Stimulated activated naive CD8-positive, alpha-beta T cell treated with anti-CD3 and anti-CD28 coated beads, Interleukin-15, Interleukin-2, amounts not matched to agents 100 ng/mL and 50 ng/mL, for 24 hours (primary cell): Measurements from ENCODE around the gene DRD4.
"Not testable (repeated sequence)": the region's sequence is repeated elsewhere in the genome, so short reads cannot be mapped to it uniquely, and the experiment has no call there.

Source experiments
- H3K27ac Mint-ChIP-seq: one replicate; pipeline ENCODE4 v1.8.0; 2021; ENCODE audit warnings: mild to moderate bottlenecking, mixed read lengths
- H3K27me3 Mint-ChIP-seq: one replicate; pipeline ENCODE4 v1.8.0; 2021; ENCODE audit warnings: mixed read lengths
- H3K36me3 Mint-ChIP-seq: one replicate; pipeline ENCODE4 v1.8.0; 2021; ENCODE audit warnings: low read depth, mixed read lengths
- H3K4me1 Mint-ChIP-seq: one replicate; pipeline ENCODE4 v1.8.0; 2021; ENCODE audit warnings: low read depth, mixed read lengths
- H3K4me3 Mint-ChIP-seq: one replicate; pipeline ENCODE4 v1.8.0; 2021; ENCODE audit warnings: mild to moderate bottlenecking, mixed read lengths
- H3K9me3 Mint-ChIP-seq: one replicate; pipeline ENCODE4 v1.8.0; 2021; ENCODE audit warnings: mixed read lengths

The DRD4 gene

DNA sequence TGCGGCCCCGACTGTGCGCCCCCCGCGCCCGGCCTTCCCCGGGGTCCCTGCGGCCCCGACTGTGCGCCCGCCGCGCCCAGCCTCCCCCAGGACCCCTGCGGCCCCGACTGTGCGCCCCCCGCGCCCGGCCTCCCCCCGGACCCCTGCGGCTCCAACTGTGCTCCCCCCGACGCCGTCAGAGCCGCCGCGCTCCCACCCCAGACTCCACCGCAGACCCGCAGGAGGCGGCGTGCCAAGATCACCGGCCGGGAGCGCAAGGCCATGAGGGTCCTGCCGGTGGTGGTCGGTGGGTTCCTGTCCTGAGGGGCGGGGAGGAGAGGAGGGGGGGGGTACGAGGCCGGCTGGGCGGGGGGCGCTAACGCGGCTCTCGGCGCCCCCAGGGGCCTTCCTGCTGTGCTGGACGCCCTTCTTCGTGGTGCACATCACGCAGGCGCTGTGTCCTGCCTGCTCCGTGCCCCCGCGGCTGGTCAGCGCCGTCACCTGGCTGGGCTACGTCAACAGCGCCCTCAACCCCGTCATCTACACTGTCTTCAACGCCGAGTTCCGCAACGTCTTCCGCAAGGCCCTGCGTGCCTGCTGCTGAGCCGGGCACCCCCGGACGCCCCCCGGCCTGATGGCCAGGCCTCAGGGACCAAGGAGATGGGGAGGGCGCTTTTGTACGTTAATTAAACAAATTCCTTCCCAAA, 3.1 kb downstream of the DRD4 start:
- Mint-ChIP-seq H3K36me3 (peaks cover 4% of the 10 kb centered on the region), H3K27ac (peak overlapping the region; percentile 16), H3K4me3 (no peak overlapping the region), H3K9me3 (no peaks in the 10 kb centered on the region), H3K4me1 (peaks cover 21% of the 10 kb centered on the region), H3K27me3 (peaks cover 26% of the 10 kb centered on the region)

DNA sequence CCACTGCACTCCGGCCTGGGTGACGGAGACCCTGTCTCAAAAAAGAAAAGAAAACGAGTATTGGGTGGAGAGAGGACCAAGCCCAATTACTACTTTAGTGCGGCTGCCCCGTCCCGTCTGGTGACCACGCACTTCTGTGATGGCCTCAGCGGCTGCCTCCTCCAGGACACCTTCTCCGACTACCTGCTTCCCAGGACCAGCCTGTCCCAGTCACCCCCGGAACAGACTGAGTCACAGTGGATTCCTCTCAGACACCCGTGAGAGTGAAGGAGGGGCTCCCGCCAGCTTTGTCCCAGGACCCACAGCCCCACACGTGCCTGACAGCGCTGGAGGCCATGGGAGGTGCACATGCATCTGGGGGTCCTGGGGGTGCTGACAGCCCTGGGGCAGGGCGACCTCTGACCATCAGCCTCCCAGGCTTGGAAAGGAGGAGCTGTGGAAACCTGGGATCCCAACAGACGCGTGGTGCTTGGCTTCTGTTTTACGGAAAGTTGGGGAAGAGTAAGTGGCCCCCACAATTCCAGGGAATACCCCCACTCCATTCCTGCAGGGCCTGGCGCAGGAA, 4.8 kb downstream of the DRD4 start:
- no peak overlapping the region for H3K4me3 Mint-ChIP-seq
- H3K9me3 Mint-ChIP-seq: no peaks in the 10 kb centered on the region
- H3K27me3 Mint-ChIP-seq: peaks cover 18% of the 10 kb centered on the region
- H3K4me1 Mint-ChIP-seq: peaks cover 20% of the 10 kb centered on the region
- H3K36me3 Mint-ChIP-seq: peaks cover 4% of the 10 kb centered on the region
- no peak overlapping the region for H3K27ac Mint-ChIP-seq

- Mint-ChIP-seq H3K4me3 (no peak overlapping the region), H3K27ac (no peak overlapping the region), H3K27me3 (peaks cover 7% of the 10 kb centered on the region), H3K4me1 (peaks cover 12% of the 10 kb centered on the region), H3K36me3 (peaks cover 8% of the 10 kb centered on the region), H3K9me3 (no peaks in the 10 kb centered on the region)
Observed at GRCh38 chr11:643366-643765, 6.3 kb downstream of the DRD4 start.

DNA sequence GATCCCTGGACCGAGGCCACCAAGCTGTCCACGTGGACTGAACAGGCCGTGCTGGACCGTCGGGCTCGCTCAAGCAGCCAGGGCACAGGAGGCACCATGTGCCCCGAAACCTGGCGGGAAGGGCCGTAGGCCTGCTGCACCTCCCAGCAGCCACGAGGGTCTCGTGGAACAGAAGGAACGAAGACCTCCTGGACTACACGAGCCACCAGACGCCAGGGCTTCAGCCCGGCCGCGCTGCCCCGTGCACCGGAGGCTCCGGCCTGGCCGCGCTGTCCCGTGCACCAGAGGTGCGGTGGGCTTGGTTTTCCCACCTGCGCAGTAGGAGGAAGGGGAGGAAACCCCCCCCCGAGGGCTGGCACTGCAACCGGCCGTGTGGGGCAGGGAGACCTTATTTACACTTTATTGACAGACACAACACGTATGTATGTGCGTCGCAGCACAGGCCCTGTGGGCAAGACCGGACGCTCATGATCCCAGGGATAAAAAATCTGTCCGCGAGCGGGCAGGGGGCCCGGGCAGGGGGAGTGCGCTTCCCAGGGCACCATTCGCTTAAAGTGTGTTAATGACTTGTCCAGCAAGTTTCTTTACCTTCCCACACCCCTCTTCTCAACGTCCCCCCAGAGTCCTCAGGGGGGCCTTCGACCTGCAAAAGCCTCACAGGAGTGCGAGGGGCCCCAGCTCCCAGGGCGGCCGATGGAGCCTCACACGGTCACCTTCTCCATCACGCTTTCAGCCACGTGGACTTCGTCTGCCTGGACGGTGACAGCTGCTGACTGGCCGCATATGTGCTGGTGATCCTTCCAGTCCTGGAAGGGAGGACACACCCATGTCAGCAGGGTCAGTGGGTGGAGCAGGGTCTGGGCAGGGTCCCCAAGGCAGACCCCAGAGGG, 7.0 kb downstream of the DRD4 start:
- H3K36me3 Mint-ChIP-seq: peaks cover 8% of the 10 kb centered on the region
- H3K9me3 Mint-ChIP-seq: no peaks in the 10 kb centered on the region
- H3K4me1 Mint-ChIP-seq: peaks cover 7% of the 10 kb centered on the region
- H3K27me3 Mint-ChIP-seq: peaks cover under 1% of the 10 kb centered on the region
- H3K27ac Mint-ChIP-seq: no peak overlapping the region
- H3K4me3 Mint-ChIP-seq: no peak overlapping the region

DNA sequence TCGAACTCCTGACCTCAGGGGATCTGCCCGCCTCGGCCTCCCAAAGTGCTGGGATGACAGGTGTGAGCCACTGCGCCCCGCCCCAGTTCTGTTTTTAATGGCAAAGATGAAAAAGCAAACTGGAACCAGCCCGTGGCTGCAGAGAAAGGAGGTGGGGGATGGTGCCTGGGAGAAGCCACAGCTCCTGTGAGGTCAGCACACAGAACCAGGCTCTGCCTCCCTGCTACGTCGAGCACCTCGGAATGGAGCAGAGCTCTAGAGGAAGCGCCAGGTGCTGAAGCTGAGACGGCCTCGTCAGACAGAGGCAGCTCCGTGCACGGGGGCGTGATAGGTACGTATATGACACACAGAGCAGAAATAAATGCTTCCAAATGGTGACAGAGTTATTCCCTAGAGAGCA, 8.5 kb downstream of the DRD4 start:
- no peaks in the 10 kb centered on the region for H3K27me3 Mint-ChIP-seq
- no peak overlapping the region for H3K27ac Mint-ChIP-seq
- H3K4me3 Mint-ChIP-seq: no peak overlapping the region
- H3K36me3 Mint-ChIP-seq: peaks cover 8% of the 10 kb centered on the region
- H3K9me3 Mint-ChIP-seq: no peaks in the 10 kb centered on the region
- H3K4me1 Mint-ChIP-seq: peaks cover 3% of the 10 kb centered on the region

- H3K4me3 Mint-ChIP-seq: no peak overlapping the region
- H3K27ac Mint-ChIP-seq: no peak overlapping the region
- peaks cover 9% of the 10 kb centered on the region for H3K36me3 Mint-ChIP-seq
- no peaks in the 10 kb centered on the region for H3K9me3 Mint-ChIP-seq
- H3K4me1 Mint-ChIP-seq: peaks cover 3% of the 10 kb centered on the region
- H3K27me3 Mint-ChIP-seq: no peaks in the 10 kb centered on the region
Observed at GRCh38 chr11:646214-646613, 9.1 kb downstream of the DRD4 start.

- not testable (repeated sequence) for H3K27ac Mint-ChIP-seq, H3K4me1 Mint-ChIP-seq, H3K27me3 Mint-ChIP-seq, H3K9me3 Mint-ChIP-seq, H3K4me3 Mint-ChIP-seq
- peaks cover 18% of the 10 kb centered on the region for H3K36me3 Mint-ChIP-seq
Observed at GRCh38 chr11:647672-648158, 10.6 kb downstream of the DRD4 start.

GRCh38 chr11:650482-650881, 13.4 kb downstream of the DRD4 start:
- no peaks in the 10 kb centered on the region for H3K9me3 Mint-ChIP-seq
- H3K4me1 Mint-ChIP-seq: peaks cover 3% of the 10 kb centered on the region
- no peaks in the 10 kb centered on the region for H3K27me3 Mint-ChIP-seq
- no peak overlapping the region for H3K27ac Mint-ChIP-seq
- H3K36me3 Mint-ChIP-seq: peaks cover 18% of the 10 kb centered on the region
- no peak overlapping the region for H3K4me3 Mint-ChIP-seq

- not testable (repeated sequence) for H3K4me1 Mint-ChIP-seq, H3K27ac Mint-ChIP-seq, H3K9me3 Mint-ChIP-seq, H3K4me3 Mint-ChIP-seq, H3K27me3 Mint-ChIP-seq
- peaks cover 20% of the 10 kb centered on the region for H3K36me3 Mint-ChIP-seq
Observed at GRCh38 chr11:653136-653535, 16.1 kb downstream of the DRD4 start.

DNA sequence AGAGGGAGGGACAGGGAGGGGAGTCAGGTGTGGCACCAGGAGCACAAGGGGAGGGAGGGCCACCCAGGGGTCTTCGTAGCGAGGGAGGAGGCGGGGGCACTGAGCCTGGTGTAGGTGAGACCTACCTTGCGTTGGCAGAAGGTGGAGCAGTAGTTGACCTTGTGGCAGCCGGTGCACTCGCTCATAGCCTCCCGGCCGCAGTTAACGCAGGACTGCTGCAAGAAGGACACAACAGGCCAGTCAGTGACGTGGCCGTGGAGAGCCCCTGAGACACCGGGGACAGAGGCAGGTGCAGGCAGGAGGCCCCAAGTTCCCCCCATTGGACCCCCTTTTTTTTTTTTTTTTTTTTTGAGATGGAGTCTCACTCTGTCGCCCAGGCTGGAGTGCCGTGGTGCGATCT, 16.8 kb downstream of the DRD4 start:
- Mint-ChIP-seq H3K27me3 (no peaks in the 10 kb centered on the region), H3K9me3 (no peaks in the 10 kb centered on the region), H3K27ac (no peak overlapping the region), H3K4me3 (no peak overlapping the region), H3K36me3 (peaks cover 20% of the 10 kb centered on the region), H3K4me1 (no peaks in the 10 kb centered on the region)

DNA sequence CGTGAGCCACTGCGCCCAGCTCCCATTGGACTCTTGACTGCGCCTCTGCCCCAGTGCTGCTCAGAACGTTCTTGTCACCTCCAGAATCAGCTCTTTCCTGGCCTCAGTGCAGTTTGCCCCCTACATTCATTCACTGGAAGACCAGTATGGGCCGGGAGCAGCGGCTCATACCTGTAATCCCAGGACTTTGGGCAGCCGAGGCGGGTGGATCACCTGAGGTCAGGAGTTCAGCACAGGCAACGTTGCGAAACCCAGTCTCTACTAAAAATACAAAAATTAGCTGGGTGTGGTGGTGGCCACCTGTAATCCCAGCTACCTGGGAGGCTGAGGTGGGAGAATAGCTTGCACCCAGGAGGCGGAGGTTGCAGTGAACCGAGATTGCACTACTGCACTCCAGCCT, 17.4 kb downstream of the DRD4 start:
- not testable (repeated sequence) for H3K27me3 Mint-ChIP-seq, H3K9me3 Mint-ChIP-seq, H3K4me1 Mint-ChIP-seq, H3K27ac Mint-ChIP-seq, H3K4me3 Mint-ChIP-seq
- peaks cover 20% of the 10 kb centered on the region for H3K36me3 Mint-ChIP-seq

- H3K4me1 Mint-ChIP-seq: no peaks in the 10 kb centered on the region
- H3K27me3 Mint-ChIP-seq: no peaks in the 10 kb centered on the region
- no peak overlapping the region for H3K4me3 Mint-ChIP-seq
- peaks cover 24% of the 10 kb centered on the region for H3K36me3 Mint-ChIP-seq
- no peak overlapping the region for H3K27ac Mint-ChIP-seq
- no peaks in the 10 kb centered on the region for H3K9me3 Mint-ChIP-seq
Observed at GRCh38 chr11:655036-655726, 18.1 kb downstream of the DRD4 start.

- no peak overlapping the region for H3K4me3 Mint-ChIP-seq
- peaks cover 21% of the 10 kb centered on the region for H3K36me3 Mint-ChIP-seq
- H3K4me1 Mint-ChIP-seq: no peaks in the 10 kb centered on the region
- no peaks in the 10 kb centered on the region for H3K9me3 Mint-ChIP-seq
- H3K27me3 Mint-ChIP-seq: no peaks in the 10 kb centered on the region
- H3K27ac Mint-ChIP-seq: no peak overlapping the region
Observed at GRCh38 chr11:656426-656825, 19.4 kb downstream of the DRD4 start.

DNA sequence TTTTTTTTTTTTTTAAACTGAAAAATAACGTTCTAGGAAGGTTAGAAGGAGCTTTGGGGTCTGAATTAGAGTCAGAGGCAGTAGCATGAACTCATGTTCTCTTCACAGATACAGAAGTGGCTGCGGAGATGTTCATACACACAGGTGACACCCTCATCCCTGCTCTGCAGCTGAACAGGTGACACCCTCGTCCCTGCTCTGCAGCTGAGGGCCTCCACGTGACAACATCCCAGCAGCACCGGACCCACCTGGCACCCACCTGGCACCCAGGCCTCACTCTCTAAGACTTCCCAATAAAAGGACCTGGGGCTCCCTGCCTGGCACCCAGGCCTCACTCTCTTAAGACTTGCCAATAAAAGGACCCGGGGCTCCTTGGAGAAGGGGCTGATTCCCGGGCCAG, 19.8 kb downstream of the DRD4 start:
- no peak overlapping the region for H3K4me3 Mint-ChIP-seq
- no peaks in the 10 kb centered on the region for H3K4me1 Mint-ChIP-seq
- no peaks in the 10 kb centered on the region for H3K9me3 Mint-ChIP-seq
- peaks cover 17% of the 10 kb centered on the region for H3K36me3 Mint-ChIP-seq
- no peak overlapping the region for H3K27ac Mint-ChIP-seq
- H3K27me3 Mint-ChIP-seq: no peaks in the 10 kb centered on the region

DNA sequence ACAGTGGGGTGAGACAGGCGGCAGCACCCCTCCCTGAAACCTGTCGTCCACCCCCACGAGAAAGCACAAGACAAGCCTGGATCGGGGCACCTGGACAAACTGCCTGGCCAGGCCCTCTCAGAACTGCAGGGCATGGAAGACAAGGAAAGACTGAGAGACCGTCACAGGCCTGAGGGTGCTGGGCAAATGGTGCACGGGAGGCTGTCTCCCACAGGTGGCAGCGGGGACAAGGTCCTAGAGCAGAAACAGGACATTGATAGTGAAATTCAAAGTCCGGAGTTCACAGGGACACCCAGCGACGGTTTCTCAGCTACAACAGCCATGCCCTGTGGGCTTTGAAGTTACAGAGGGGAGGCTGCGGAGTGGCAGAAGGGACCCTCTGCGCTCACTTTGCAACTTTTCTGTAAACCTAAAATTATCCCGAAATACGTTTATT, 20.6 kb downstream of the DRD4 start:
- H3K27me3 Mint-ChIP-seq: no peaks in the 10 kb centered on the region
- H3K27ac Mint-ChIP-seq: no peak overlapping the region
- peaks cover 12% of the 10 kb centered on the region for H3K36me3 Mint-ChIP-seq
- H3K4me3 Mint-ChIP-seq: no peak overlapping the region
- no peaks in the 10 kb centered on the region for H3K9me3 Mint-ChIP-seq
- H3K4me1 Mint-ChIP-seq: no peaks in the 10 kb centered on the region
